Femur (tissue), 1 donor: ENCODE data around the gene PPIE.
A peak's percentile ranks its signal among the peaks of the same experiment; 100 is the strongest.

Experiments
- DNase-seq: peaks from one replicate; pipeline ENCODE4 v3.0.0-alpha.2; 2017

Gene PPIE

GRCh38 chr1:39721664-39722063 is 17.0 kb upstream of the PPIE start:
- no peak for DNase-seq

GRCh38 chr1:39722495-39722894 is 16.2 kb upstream of the PPIE start:
- DNase-seq: no peak

GRCh38 chr1:39726600-39726999 is 12.1 kb upstream of the PPIE start:
- DNase-seq: no peak

- DNase-seq: no peak
Observed at GRCh38 chr1:39727221-39727931, 11.3 kb upstream of the PPIE start.

GRCh38 chr1:39727932-39728317 is 10.8 kb upstream of the PPIE start:
- no peak for DNase-seq

- DNase-seq: no peak
Observed at GRCh38 chr1:39729030-39729429, 9.7 kb upstream of the PPIE start.

GRCh38 chr1:39729842-39730241 is 8.8 kb upstream of the PPIE start:
- DNase-seq: no peak

- no peak for DNase-seq
Observed at GRCh38 chr1:39732730-39733129, 6.0 kb upstream of the PPIE start.

- no peak for DNase-seq
Observed at GRCh38 chr1:39733161-39733560, 5.5 kb upstream of the PPIE start.

GRCh38 chr1:39735731-39736130 is 3.0 kb upstream of the PPIE start:
- DNase-seq: no peak

- peak; percentile 53 for DNase-seq
Observed at GRCh38 chr1:39737546-39738169, 1.0 kb upstream of the PPIE start.

- DNase-seq: no peak
Observed at GRCh38 chr1:39745016-39745670, 6.5 kb downstream of the PPIE start.

- no peak for DNase-seq
Observed at GRCh38 chr1:39751595-39751994, 12.9 kb downstream of the PPIE start.

GRCh38 chr1:39752703-39753102 is 14.0 kb downstream of the PPIE start:
- no peak for DNase-seq

GRCh38 chr1:39753132-39754025 is 14.7 kb downstream of the PPIE start:
- no peak for DNase-seq

- DNase-seq: no peak
Observed at GRCh38 chr1:39754026-39754570, 15.4 kb downstream of the PPIE start.

GRCh38 chr1:39754906-39755504 is 16.3 kb downstream of the PPIE start:
- DNase-seq: no peak

GRCh38 chr1:39755965-39756659 is 17.4 kb downstream of the PPIE start:
- DNase-seq: no peak

GRCh38 chr1:39757501-39757900 is 18.8 kb downstream of the PPIE start:
- no peak for DNase-seq

GRCh38 chr1:39758556-39759435 is 20.1 kb downstream of the PPIE start:
- peak; percentile 49 for DNase-seq

GRCh38 chr1:39759436-39759726 is 20.7 kb downstream of the PPIE start:
- DNase-seq: no peak
